Natural killer cell treated with Interleukin-12 subunit alpha and Interleukin-12 subunit beta and Interleukin-15 and Interleukin-18, amount 100 ng/mL, for 72 hours (primary cell): ENCODE results near the gene KLHL18. TPM values are rescaled to one million over a fixed set of nuclear protein-coding genes. Genes with fewer than 3 reads are reported as not detected.

Experiments
- ATAC-seq, 2 donors: fragments of 150-1000 bp; cut with Tn5 transposase in 1 of 2; sonication (Bioruptor Pico), chemical (Tn5 transposase) in 1 of 2; 2 replicates each; pipeline ENCODE4 v1.10.0; 2021
- DNase-seq: peaks from one replicate; pipeline ENCODE4 v3.0.0; 2022; ENCODE audit warnings: low spot score
- H3K27ac Mint-ChIP-seq, 2 donors: 1 replicate in 1 of 2; 2 replicates in 1 of 2; pipeline ENCODE4 v1.8.0; 2022; ENCODE audit warnings: mixed read lengths in 2 of 2, mild to moderate bottlenecking in 1 of 2, moderate library complexity in 1 of 2
- H3K27me3 Mint-ChIP-seq, 2 donors: 1 replicate in 1 of 2; 2 replicates in 1 of 2; pipeline ENCODE4 v1.8.0; 2022; ENCODE audit warnings: mixed read lengths in 2 of 2
- H3K36me3 Mint-ChIP-seq: one replicate; pipeline ENCODE4 v1.8.0; 2022; ENCODE audit warnings: mixed read lengths
- H3K4me1 Mint-ChIP-seq, 2 donors: 1 replicate in 1 of 2; 2 replicates in 1 of 2; pipeline ENCODE4 v1.8.0; 2022; ENCODE audit warnings: low read depth in 2 of 2, mixed read lengths in 2 of 2, mild to moderate bottlenecking in 1 of 2
- H3K4me3 Mint-ChIP-seq: one replicate; pipeline ENCODE4 v1.8.0; 2022; ENCODE audit warnings: mixed read lengths
- H3K9me3 Mint-ChIP-seq: 2 replicates; pipeline ENCODE4 v1.8.0; 2022; ENCODE audit warnings: mixed read lengths
- total RNA-seq, 2 donors: library from RNA; stranded (reverse); gene quantifications; one replicate each; pipeline ENCODE4 v1.2.3, GENCODE V29; 2022

The KLHL18 gene
- total RNA-seq, 2 donors from 2014 or later: 38.9 to 65.3 TPM

- DNase-seq (no peak), ATAC-seq (no peak)
- H3K9me3 Mint-ChIP-seq: no peaks in the 10 kb centered on the region
- H3K27me3 Mint-ChIP-seq: no peaks in the 10 kb centered on the region
- H3K36me3 Mint-ChIP-seq: no peaks in the 10 kb centered on the region
- no peak overlapping the region for H3K27ac Mint-ChIP-seq
- no peak overlapping the region for H3K4me3 Mint-ChIP-seq
- H3K4me1 Mint-ChIP-seq: peaks cover 18 to 28% of the 10 kb centered on the region in 2 donors
Measured at GRCh38 chr3:47392933-47393332, 110.2 kb downstream of the KLHL18 start.

DNA sequence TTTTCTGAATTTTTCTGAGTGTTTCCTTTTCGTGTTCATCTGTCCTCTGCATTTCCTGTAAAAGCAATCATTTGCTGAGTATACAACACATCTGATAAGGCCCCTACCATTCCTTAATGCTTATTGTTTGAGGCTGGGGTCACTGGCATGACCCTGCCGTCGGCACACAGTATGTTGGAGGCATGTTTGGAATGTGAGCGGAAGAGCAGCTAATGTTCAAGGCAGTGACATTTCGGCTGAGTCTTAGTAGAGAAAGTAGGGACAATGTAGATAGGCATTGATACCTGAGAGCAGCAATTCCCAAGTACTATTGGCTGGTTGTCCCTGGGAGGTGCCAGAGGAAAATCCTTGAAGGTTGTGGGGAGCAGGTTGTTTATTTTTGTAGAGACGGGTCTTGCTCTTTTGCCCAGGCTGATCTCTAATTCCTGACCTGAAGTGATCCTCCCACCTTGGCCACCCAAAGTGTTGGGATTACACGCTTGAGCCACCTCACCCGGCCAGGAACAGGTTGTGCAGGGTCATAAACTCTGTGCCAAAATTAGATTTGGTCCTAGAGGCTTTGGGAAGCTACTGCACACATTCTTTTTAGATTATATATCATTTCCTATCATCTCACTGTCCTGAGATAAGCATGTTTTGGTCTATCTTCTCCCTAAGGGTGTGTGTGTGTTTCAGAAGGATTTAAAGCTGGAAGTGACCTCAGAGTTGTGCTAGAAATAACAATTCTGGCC lies 111.6 kb downstream of the KLHL18 start:
- ATAC-seq (no peak), DNase-seq (no peak)
- Mint-ChIP-seq H3K9me3 (no peaks in the 10 kb centered on the region), H3K27ac (peak overlapping the region in 1 of 2 donors; percentile 33), H3K4me3 (no peak overlapping the region), H3K36me3 (no peaks in the 10 kb centered on the region), H3K4me1 (peaks cover 18 to 25% of the 10 kb centered on the region in 2 donors), H3K27me3 (no peaks in the 10 kb centered on the region)

GRCh38 chr3:47394881-47395280 lies 112.1 kb downstream of the KLHL18 start:
- no peaks in the 10 kb centered on the region for H3K9me3 Mint-ChIP-seq
- peak overlapping the region in 1 of 2 donors; percentile 12 for H3K27ac Mint-ChIP-seq
- no peak for ATAC-seq
- H3K4me3 Mint-ChIP-seq: no peak overlapping the region
- DNase-seq: no peak
- H3K4me1 Mint-ChIP-seq: peaks cover 18 to 27% of the 10 kb centered on the region in 2 donors
- no peaks in the 10 kb centered on the region for H3K27me3 Mint-ChIP-seq
- no peaks in the 10 kb centered on the region for H3K36me3 Mint-ChIP-seq

Other genes starting within 250 kb of the KLHL18 start
- 10 to 100 TPM; 40.8 to 48.3 TPM for gene SETD2, start 118.8 kb upstream of the KLHL18 start, total RNA-seq
- gene KIF9, start 145 bp upstream of the KLHL18 start, total RNA-seq: 1 to 10 TPM; 3.2 to 8.2 TPM
- 10 to 100 TPM; 30.5 to 45.3 TPM for gene PTPN23, start 98.1 kb downstream of the KLHL18 start, total RNA-seq
- gene SCAP, start 193.0 kb downstream of the KLHL18 start, total RNA-seq: 100 to 1,000 TPM in 1 of 2 donors, 10 to 100 TPM in 1; 51.1 to 111 TPM
- 10 to 100 TPM; 44.5 to 75.0 TPM for gene ELP6, start 230.8 kb downstream of the KLHL18 start, total RNA-seq